HepG2 (cell line): ENCODE measurements around the gene SART1. TPM values are rescaled to one million over a fixed set of nuclear protein-coding genes. Genes with fewer than 3 reads are reported as not detected.

Source experiments
- ATAC-seq: fragments of 200-7000 bp; cut with Tn5 transposase; 3 replicates; pipeline ENCODE4 v1.9.1; 2020; ENCODE audit warnings: mild to moderate bottlenecking, moderate library complexity
- BruUV-seq: library from RNA; stranded (reverse); fragments of 400-500 nt; replicated peaks from 2 replicates; lab custom pipeline; 2021; lab: Mats Ljungman, UMichigan
- CTCF ChIA-PET: fragments of 300-600 bp; formaldehyde crosslinking; extraction: SDS; loops from one replicate; lab custom pipeline; 2021; ENCODE audit warnings: low total read pairs, inconsistent platforms, low intra/inter-chr PET ratio; lab: Yijun Ruan, JAX
- POLR2A ChIA-PET: fragments of 350-600 bp; sonication (Branson Sonifier 250); formaldehyde crosslinking; loops from one replicate; lab custom pipeline; 2020; ENCODE audit warnings: antibody characterized with exemption, inconsistent platforms; lab: Yijun Ruan, JAX
- DNase-seq: peaks from one replicate; pipeline ENCODE4 v3.0.0-alpha.2; 2015; ENCODE audit warnings: low spot score
- FAIRE-seq: peaks from 3 replicates; lab custom pipeline; 2011; peaks lifted over from hg19 to GRCh38; lab: Jason Lieb, UNC
- H2AFZ ChIP-seq: one replicate; pipeline ENCODE4 v1.6.1; 2011; ENCODE audit warnings: low read length, inconsistent platforms
- H3K27ac ChIP-seq: fragments of 300-600 bp; 3 replicates; pipeline ENCODE4 v1.8.0; 2011; ENCODE audit warnings: mixed run types, mild to moderate bottlenecking, mixed read lengths, low read length, inconsistent platforms; ENCODE audit not compliant: insufficient read depth; ENCODE audit errors: extremely low read length
- H3K27me3 ChIP-seq, 2 experiments: fragments of 200-600 bp in 1 of 2; 2 replicates in 1 of 2; 3 replicates in 1 of 2; pipeline versions ENCODE4 v1.6.0 to v1.8.0; 2011; ENCODE audit warnings: low read length in 2 of 2, mild to moderate bottlenecking in 2 of 2, moderate library complexity in 2 of 2, inconsistent platforms in 1 of 2; ENCODE audit not compliant: insufficient read depth in 2 of 2, control insufficient read depth in 1 of 2
- H3K36me3 ChIP-seq, 2 experiments: fragments of 200-600 bp in 1 of 2; replicated peaks in 1 of 2; 2 replicates in 1 of 2; 3 replicates in 1 of 2; pipeline versions ENCODE4 v1.5.1 to v1.8.0; 2011; ENCODE audit warnings: low read length in 2 of 2, inconsistent platforms in 1 of 2; ENCODE audit not compliant: insufficient read depth in 2 of 2, control insufficient read depth in 1 of 2
- H3K4me1 ChIP-seq: 2 replicates; pipeline ENCODE4 v1.5.1; 2012; ENCODE audit warnings: low read length, inconsistent platforms; ENCODE audit not compliant: insufficient read depth
- H3K4me2 ChIP-seq: 2 replicates; pipeline ENCODE4 v1.6.0; 2011; ENCODE audit warnings: low read depth, low read length, inconsistent platforms
- H3K4me3 ChIP-seq, 3 experiments: fragments of 200-600 bp in 1 of 3; sonication (generic), shearing (Covaris generic) in 1 of 3; replicated peaks in 1 of 3; 2 replicates each; pipeline ENCODE4 v1.5.1; 2011 to 2016; ENCODE audit warnings: low read length in 3 of 3, inconsistent platforms in 2 of 3, low read depth in 2 of 3, mild to moderate bottlenecking in 2 of 3, control low read depth in 1 of 3, mixed read lengths in 1 of 3; ENCODE audit not compliant: insufficient read depth in 1 of 3
- H3K79me2 ChIP-seq: one replicate; pipeline ENCODE4 v1.6.1; 2011; ENCODE audit warnings: low read length, inconsistent platforms; ENCODE audit not compliant: insufficient read depth
- H3K9ac ChIP-seq: 2 replicates; pipeline ENCODE4 v1.6.0; 2011; ENCODE audit warnings: mild to moderate bottlenecking, low read depth, low read length, inconsistent platforms; ENCODE audit not compliant: insufficient read depth
- H3K9me3 ChIP-seq: 2 replicates; pipeline ENCODE4 v1.5.1; 2012; ENCODE audit warnings: mild to moderate bottlenecking, low read length
- H4K20me1 ChIP-seq: 2 replicates; pipeline ENCODE4 v1.6.0; 2011; ENCODE audit warnings: inconsistent platforms, mild to moderate bottlenecking, low read length, moderate library complexity; ENCODE audit not compliant: insufficient read depth
- GFI1 ChIP-seq: sonication (generic); formaldehyde crosslinking; IDR thresholded peaks from 2 replicates; pipeline ENCODE4 v1.5.0; 2020; ENCODE audit warnings: missing genetic modification reagents, mild to moderate bottlenecking, borderline replicate concordance
- HNF4G ChIP-seq, 2 experiments: sonication (generic) in 1 of 2; formaldehyde crosslinking in 1 of 2; IDR thresholded peaks; 2 replicates each; pipeline versions ENCODE4 v1.4.0 to v1.6.1; 2011 to 2020; ENCODE audit warnings: borderline replicate concordance in 2 of 2, low read depth in 2 of 2, mild to moderate bottlenecking in 2 of 2, low read length in 1 of 2, missing genetic modification reagents in 1 of 2, moderate library complexity in 1 of 2
- HOXA7 ChIP-seq: sonication (generic); formaldehyde crosslinking; IDR thresholded peaks from 2 replicates; pipeline ENCODE4 v1.8.1; 2022; ENCODE audit warnings: mild to moderate bottlenecking, missing genetic modification reagents, moderate library complexity
- MATR3 ChIP-seq: sonication (generic); formaldehyde crosslinking; IDR thresholded peaks from 2 replicates; pipeline ENCODE4 v1.4.0; 2020; ENCODE audit warnings: missing genetic modification reagents
- RBM22 ChIP-seq: fragments of 200-400 bp; formaldehyde crosslinking; optimal IDR thresholded peaks from 2 replicates; pipeline ENCODE3; 2017; ENCODE audit warnings: mild to moderate bottlenecking, low read length, moderate library complexity
- ZBTB3 ChIP-seq: sonication (generic); formaldehyde crosslinking; IDR thresholded peaks from 2 replicates; pipeline ENCODE4 v1.4.0; 2020; ENCODE audit warnings: low read depth, mild to moderate bottlenecking, moderate library complexity, missing genetic modification reagents, borderline replicate concordance
- ZNF335 ChIP-seq: sonication (generic); formaldehyde crosslinking; IDR thresholded peaks from 2 replicates; pipeline ENCODE4 v1.4.0; 2020; ENCODE audit warnings: missing genetic modification reagents
- ZNF563 ChIP-seq: sonication (generic); formaldehyde crosslinking; IDR thresholded peaks from 2 replicates; pipeline ENCODE4 v1.8.0; 2022; ENCODE audit warnings: mild to moderate bottlenecking, moderate library complexity, missing genetic modification reagents
- ZNF772 ChIP-seq: sonication (generic); formaldehyde crosslinking; IDR thresholded peaks from 2 replicates; pipeline ENCODE4 v1.5.0; 2020; ENCODE audit warnings: mild to moderate bottlenecking, missing genetic modification reagents
- WGBS: methylation state at CpG from one replicate; pipeline ENCODE4 v1.1.6; 2017; ENCODE audit warnings: low lambda C conversion rate; 5-methylcytosine and 5-hydroxymethylcytosine counted together
- in situ Hi-C: cut with HindIII; loops from 2 replicates; pipeline ENCODE4 v1.10.0; 2017; ENCODE audit warnings: low pct_unique_long_range_greater_than_20kb; ENCODE audit not compliant: extremely low pct_ligation_motif_present
- intact Hi-C: fragments of 100-400 bp; cut with micrococcal nuclease; formaldehyde crosslinking; loops from one replicate; pipeline ENCODE4 v1.10.0; 2022; ENCODE audit not compliant: unreplicated experiment
- polyA plus RNA-seq, 8 experiments: library from polyadenylated mRNA; depleted of rRNA in 3 of 8; stranded (reverse) in 7 of 8; unstranded in 1 of 8; fragments of >200 nt; fragmentation: Illumina TruSeq in 4 of 8; extraction: Trizol in 4 of 8; gene quantifications; 2 replicates each; pipeline versions ENCODE4 v1.2.1 to v1.2.3, GENCODE V29; 2011 to 2016; ENCODE audit warnings: low read depth in 4 of 8, missing spikeins in 1 of 8, mixed read lengths in 1 of 8; ENCODE audit not compliant: insufficient read depth in 1 of 8
- total RNA-seq, 5 experiments: library from RNA; depleted of rRNA; stranded (reverse); fragments of >200 nt; fragmentation: Illumina TruSeq; extraction: Trizol; gene quantifications; 2 replicates each; pipeline ENCODE4 v1.2.3, GENCODE V29; 2016; ENCODE audit warnings: low read depth in 1 of 5
- TF ChIP-seq, protein P1 (sequence below): sonication (generic); formaldehyde crosslinking; IDR thresholded peaks from 2 replicates; pipeline ENCODE4 v1.8.1; 2023; ENCODE audit warnings: mild to moderate bottlenecking, missing genetic modification reagents, borderline replicate concordance
- TF ChIP-seq, protein P2 (sequence below): sonication (generic); formaldehyde crosslinking; IDR thresholded peaks from 2 replicates; pipeline ENCODE4 v1.9.0; 2021; ENCODE audit warnings: missing genetic modification reagents, mild to moderate bottlenecking, borderline replicate concordance

SART1 gene
- total and polyA plus RNA-seq, 2 of the 13 experiments (the other 11 are each of a cell fraction or from before 2014, with no cell fraction given) = 11.3 to 22.5 TPM

DNA sequence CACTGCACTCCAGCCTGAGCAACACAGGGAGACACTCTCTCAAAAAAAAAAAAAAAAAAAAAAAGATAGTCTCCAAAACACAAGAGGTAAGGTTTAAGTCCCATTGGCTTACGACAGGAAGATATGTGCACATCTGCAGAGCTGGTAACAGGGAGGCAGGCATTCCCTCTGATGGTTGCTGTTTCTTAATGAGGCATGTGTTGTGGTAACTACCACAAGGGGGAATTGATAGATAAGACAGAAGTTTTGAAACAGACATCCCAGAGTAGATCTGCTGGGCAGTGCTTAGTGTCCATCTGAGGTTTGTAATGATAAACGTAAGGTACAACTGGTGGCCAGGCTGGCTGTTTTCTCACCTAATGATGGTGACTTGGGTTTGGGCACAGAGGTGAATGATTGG, 35.8 kb downstream of the SART1 start:
- CTCF ChIA-PET = interaction anchor here (1.6 kb wide), 1 partner anchor 25 kb away, joined by 4 read pairs; no protein-coding TSS in a partner anchor
- DNase-seq (no peak), ATAC-seq (no peak)
- no TSS peak for BruUV-seq
- no peaks in the 10 kb centered on the region for H4K20me1 ChIP-seq
- H3K9me3 ChIP-seq = no peaks in the 10 kb centered on the region
- no peak overlapping the region for H3K4me2 ChIP-seq
- H3K9ac ChIP-seq = no peak overlapping the region
- in situ Hi-C loops = no loop called here
- H3K79me2 ChIP-seq = peaks cover 22% of the 10 kb centered on the region
- H3K27ac ChIP-seq = no peak overlapping the region
- no peak overlapping the region for H3K4me3 ChIP-seq
- peaks cover 14 to 32% of the 10 kb centered on the region in 2 experiments for H3K36me3 ChIP-seq
- intact Hi-C loops = no loop called here
- peaks cover 14% of the 10 kb centered on the region for H3K4me1 ChIP-seq
- WGBS = 95% methylated on average over 2 of the region's 2 CpGs
- H2AFZ ChIP-seq = no peak overlapping the region
- TF ChIP-seq, protein P1, sequence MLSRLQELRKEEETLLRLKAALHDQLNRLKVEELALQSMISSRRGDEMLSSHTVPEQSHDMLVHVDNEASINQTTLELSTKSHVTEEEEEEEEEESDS (CRISPR knock-in tag) = no peak
- TF ChIP-seq, protein P2, sequence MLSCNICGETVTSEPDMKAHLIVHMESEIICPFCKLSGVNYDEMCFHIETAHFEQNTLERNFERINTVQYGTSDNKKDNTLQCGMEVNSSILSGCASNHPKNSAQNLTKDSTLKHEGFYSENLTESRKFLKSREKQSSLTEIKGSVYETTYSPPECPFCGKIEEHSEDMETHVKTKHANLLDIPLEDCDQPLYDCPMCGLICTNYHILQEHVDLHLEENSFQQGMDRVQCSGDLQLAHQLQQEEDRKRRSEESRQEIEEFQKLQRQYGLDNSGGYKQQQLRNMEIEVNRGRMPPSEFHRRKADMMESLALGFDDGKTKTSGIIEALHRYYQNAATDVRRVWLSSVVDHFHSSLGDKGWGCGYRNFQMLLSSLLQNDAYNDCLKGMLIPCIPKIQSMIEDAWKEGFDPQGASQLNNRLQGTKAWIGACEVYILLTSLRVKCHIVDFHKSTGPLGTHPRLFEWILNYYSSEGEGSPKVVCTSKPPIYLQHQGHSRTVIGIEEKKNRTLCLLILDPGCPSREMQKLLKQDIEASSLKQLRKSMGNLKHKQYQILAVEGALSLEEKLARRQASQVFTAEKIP = no peak
- TF ChIP-seq ZBTB3 (no peak), HOXA7 (CRISPR knock-in tag) (no peak), ZNF563 (no peak), HNF4G (IDR thresholded peaks at IDR 0.05; ENCODE audit: borderline replicate concordance, low read depth, low read length) (no peak), HNF4G (CRISPR knock-in tag; IDR thresholded peaks at IDR 0.05; ENCODE audit: borderline replicate concordance, low read depth) (no peak), ZNF335 (CRISPR knock-in tag) (no peak), ZNF772 (CRISPR knock-in tag) (no peak), RBM22 (no peak), GFI1 (no peak), MATR3 (CRISPR knock-in tag) (no peak)
- TF ChIP-seq, all 625 proteins: peak for 0
- FAIRE-seq = no peak
- no peaks in the 10 kb centered on the region; a peak in 1 of 5 replicates for H3K27me3 ChIP-seq
- POLR2A ChIA-PET = no interaction called here
